GM15510 (cell line): ENCODE results near the gene ITGB3.

Experiments
- POLR2A ChIP-seq: IDR thresholded peaks from 3 replicates; pipeline ENCODE4 v1.6.1; 2011; ENCODE audit warnings: borderline replicate concordance; ENCODE audit not compliant: insufficient read length; ENCODE audit errors: extremely low read depth

Gene ITGB3

DNA sequence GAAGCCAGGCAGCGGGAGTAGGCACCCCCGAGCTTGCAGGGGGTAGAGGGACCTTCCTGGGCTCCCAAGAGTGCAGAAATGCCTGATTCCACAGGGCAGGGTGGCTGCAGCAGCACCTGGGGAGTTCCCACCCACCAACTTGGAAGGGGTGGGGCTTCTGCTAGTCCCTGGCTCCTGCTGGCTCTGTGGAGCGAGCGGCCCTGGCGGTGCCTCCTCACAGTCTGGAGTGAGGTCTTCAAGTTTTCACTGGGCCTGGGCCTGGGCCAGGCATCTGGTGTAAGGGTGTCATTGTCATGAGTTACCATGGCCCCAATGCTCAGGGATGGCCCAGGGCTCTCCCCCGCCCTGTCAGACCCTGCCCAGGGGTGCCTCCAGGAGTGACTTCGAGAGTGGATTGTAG is 15.8 kb upstream of the ITGB3 start:
- no peak for TF ChIP-seq POLR2A

DNA sequence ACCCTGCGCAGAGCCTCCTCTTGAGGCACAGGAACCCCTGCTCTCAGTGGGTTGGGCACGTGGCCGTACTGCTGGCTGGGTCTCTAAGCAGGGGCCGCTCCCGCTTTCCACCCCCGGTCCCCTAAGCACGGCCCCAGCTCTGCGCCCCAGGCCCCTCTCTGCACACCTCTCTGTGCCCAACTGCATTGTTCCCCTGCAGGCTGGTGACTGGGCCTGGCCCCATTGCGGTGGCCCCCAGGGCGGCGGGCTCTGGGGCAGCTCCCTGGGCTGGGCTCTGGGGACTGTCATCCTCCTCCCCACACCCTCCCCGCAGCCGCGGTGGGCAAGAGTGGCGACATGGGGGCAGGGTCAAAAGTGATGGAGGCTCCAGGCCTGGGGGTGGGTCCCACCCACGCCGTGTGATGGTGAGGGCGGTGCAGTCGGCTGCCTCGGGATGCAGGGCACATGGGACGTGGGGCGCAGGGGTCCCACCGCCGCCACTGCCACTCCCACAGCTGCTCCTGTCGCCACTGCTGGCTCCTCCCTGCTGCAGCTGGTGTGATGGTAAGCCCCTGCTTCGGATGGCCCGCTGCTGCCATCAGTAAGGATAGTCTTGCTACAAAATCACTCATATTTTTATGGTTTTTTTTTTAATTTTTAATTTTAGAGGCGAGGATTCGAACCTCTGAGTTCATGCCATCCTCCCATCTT is 15.2 kb upstream of the ITGB3 start:
- TF ChIP-seq POLR2A, result no peak

DNA sequence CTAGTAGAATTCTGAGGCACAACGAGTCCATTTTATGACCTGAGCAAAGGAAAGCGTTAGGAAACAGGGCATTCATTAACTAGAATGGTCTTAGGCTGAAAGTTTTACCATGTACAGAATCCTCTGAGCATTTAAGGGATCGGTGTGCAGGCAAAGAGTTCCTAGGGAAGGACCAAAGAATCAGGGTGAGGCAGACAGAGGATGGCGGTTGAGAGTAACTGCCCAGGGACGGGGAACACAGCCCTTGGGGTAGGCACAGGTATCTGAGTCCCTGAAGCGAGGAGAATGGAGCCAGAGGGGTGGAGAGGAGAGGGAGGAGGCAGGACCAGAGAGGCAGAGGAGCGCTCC is 14.0 kb upstream of the ITGB3 start:
- no peak for TF ChIP-seq POLR2A

DNA sequence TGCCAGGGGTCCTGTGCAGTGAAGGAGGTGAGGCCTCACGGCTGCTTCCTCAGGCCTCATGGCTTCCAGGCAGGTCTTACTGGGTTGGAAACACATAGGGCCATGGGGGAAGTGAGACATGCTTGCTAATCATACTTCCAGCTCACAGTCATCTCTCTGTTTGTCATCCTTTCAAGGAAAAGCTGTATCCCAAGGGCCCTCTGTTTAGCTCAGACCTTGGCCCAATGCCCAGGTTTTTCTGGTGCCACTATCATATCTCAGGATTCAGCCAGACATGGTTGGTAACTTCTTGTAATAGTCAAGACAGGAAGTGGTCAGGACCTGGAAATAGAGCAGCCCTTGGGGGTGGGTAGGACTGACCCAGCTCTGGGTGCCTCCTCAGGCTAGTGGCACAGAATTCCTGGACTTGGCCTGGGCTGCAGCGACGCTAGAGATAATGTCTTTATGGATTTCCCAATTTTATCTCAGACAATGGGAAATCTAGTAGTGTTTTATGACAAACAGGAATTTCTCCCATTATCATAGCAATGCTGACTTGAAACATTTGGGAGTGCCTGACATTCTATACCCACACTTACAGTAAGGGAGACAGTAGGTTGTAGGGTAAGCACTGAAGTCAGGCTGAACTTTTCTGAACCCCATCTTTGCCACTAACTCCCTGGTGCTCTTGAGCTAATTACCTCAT is 13.5 kb upstream of the ITGB3 start:
- TF ChIP-seq POLR2A, result no peak

DNA sequence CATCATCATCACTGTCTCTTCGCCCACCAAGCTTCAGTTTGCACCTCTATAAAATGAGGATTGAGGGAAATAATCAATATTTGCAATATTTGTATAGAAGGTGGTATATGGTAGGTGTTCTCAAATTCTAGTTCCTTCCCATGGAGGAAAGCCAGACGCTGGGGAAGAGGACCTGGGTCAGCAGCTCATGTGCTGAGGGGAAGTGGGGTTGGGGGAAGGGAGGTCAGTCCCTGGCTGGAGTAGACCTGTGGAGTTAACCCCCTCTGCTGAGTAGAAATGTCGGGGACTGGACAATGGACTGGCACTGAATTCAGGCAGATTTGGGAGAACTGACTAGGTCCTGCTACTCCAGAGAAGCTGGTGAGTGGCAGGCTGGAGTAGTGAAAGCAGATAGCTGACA is 12.8 kb upstream of the ITGB3 start:
- no peak for TF ChIP-seq POLR2A

DNA sequence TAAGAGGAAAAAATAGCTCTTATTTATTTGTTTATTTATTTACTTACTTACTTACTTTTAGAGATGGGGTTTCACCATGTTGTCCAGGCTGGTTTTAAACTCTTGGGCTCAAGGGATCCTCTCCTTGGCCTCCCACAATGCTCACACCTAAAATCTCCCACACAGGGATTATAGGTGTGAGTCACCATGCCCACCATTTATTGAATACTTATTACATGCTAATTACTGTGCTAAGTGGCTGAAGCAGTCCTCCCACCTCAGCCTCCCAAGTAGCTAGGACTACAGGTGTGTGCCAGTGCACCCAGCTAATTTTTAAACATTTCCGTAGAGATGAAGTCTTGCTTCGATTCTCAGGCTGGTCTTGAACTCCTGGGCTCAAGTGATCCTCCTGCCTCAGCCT is 11.0 kb upstream of the ITGB3 start:
- no peak for TF ChIP-seq POLR2A

DNA sequence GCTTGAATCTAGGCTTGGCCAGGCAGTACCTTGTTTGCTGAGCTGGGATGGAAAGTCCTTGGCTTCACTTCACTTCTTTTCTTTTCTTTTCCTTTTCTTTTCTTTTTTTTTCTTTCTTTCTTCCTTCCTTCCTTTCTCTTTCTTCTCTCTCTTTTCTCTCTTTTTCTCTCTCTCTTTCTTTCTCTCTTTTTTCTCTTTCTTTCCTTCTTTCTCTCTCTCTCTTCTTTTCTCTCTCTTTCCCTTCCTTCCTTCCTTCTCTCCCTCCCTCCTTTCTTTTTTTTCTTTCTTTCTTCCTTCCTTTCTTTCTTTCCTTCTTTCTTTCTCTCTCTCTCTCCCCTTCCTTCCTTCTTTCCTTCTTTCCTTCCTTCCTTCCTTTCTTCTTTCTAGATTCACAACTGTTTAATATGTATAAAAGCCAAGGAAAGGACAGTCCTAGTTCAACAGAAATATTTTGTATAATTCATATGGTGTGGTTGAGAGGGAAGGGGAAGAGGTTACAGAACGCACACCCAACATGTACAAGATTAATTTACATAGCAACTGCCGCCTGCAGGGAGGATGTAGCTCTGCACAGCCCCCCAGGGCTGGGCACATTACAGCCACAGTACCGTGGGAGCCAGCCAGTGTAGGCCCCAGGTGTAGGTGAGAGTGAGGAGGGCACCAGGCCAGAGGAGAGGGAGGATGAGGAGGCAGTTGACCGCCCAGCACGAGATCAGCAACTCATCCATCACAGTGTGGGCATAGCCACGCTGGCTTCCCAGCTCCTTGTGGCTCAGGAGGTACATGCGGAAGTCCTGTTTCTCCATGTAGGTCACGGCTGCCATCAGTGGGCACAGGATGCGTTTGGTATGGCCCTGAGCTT is 9.7 kb upstream of the ITGB3 start:
- no peak for TF ChIP-seq POLR2A

DNA sequence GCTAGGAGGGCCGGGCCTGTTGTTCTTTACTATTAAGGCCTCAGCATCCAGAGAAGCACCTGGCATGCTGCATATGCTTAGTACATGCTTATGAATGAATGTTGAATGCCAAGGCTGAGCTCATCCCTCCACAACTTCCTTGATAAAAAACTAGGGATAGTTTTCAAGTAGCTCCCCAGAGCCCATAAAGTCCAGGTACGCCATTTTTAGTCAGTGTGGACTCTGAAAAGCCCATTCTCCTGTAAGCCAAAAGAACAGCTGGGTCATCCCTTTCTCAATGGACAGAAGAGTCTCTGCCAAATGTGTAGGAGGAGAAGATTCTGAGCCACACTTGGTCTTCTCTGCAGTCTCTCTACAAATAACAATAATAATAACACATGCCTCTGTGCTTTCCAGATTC is 8.9 kb upstream of the ITGB3 start:
- TF ChIP-seq POLR2A, result no peak

DNA sequence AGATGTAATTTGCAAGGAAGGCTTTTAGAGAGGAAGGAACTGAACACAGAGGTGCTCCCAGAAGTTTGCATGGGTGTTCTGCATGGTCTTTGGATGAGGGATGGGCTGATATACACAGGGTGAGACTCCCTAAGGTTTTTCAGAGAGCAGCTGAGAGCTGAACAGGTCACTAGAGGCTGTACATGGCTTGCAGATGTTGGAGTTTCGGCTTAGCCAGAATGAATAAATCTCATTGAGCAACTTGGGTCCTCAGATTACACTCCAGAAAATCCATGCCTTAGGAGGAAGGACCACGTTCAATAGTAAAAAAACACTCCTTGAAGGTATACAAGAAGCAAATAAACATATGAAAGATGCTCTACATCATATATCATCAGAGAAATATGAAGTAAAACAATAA is 7.5 kb upstream of the ITGB3 start:
- no peak for TF ChIP-seq POLR2A

DNA sequence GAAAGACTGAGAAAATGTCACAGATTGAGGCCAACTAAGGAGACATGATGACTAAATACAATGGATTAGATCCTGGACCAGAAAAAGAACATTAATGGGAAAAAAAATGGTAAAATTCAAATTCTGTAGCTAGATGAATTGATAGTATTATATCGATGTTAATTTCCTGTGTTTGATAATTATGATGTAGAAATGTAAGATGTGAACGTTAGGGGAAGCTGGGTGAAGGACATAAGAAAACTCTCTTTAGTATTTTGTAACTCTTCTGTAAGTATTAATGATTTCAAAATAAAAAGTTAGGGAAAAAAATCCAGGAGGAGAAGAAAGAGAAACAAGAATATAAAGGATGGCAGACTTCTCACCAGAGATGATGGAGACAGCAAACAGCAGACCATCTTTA is 2.8 kb upstream of the ITGB3 start:
- no peak for TF ChIP-seq POLR2A

DNA sequence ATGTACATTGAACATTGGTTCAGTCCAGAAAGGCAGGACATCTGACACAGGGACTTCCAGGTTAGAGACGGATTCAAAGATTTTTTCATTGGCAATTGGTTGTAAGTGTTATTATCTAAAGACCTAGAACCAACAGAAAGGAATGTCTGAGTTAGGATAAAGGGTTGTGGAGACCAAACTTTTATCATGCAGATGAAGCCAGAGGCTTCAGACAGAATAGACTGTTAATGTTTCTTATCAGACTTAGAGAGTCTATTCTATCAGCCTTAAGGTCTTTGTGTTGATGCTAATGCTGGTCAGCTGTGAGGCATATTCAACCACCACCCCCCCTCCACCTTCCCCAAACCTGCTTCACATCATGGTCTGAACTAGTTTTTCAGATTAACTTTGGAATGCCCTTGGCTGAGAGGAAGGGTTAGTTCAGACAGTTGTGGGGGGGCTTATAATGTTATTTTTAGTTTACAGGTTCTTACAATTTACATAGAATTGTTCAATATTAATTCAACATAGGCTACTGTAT is 2.1 kb upstream of the ITGB3 start:
- TF ChIP-seq POLR2A, result no peak

DNA sequence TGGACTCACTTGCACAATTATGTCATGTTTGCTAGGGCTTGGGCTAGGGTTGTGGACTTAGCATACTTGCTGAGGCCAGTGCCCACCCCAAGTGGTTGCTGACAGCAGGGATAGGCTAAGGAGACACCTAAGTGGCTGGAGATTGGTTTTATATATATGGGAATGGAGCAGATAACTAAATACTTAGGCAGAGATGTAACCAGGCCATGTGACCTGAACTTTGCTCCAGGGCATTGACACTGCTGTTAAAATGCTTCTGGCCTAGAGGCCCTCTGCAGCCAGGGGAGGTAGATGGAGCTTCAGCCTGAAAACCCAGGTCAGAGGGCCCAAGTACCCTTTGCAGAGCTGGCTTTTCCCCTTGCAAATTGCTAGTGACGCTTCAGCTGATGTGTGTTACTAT is 1.4 kb upstream of the ITGB3 start:
- no peak for TF ChIP-seq POLR2A

DNA sequence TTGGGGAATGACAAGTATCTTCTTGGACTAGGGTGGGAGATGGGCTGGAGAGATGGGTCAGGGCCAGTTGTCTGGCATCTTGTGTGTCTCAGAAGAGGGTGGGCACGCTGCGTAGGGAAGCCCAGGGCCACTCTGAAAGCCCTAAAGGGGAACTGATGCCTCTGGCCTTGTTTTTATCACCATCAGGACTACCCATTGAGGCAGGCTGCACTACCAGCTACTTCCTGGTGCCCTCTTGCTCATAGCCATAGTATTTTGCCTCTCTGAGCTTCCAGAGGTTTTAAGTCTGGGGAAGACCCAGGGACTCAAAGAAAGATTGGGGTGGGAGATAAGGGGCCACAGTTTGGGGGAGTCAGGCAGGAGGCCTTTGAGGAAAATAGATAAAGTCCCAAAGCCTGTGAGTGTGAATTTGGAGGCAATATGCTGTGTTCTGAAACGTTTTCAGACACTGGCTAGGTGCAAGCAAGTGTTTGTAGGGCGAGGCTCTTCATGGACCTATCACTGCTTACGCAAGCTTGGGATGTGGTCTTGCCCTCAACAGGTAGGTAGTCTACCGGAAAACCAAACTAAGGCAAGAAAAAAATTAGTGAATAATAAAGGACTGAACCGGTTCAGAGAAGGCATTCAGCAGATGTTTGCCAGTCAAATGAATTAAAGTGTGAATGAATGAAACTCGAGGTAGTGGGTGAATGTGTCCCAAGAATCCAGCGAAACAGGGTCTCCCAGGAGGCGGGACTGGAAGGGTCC is 688 bp upstream of the ITGB3 start:
- no peak for TF ChIP-seq POLR2A

DNA sequence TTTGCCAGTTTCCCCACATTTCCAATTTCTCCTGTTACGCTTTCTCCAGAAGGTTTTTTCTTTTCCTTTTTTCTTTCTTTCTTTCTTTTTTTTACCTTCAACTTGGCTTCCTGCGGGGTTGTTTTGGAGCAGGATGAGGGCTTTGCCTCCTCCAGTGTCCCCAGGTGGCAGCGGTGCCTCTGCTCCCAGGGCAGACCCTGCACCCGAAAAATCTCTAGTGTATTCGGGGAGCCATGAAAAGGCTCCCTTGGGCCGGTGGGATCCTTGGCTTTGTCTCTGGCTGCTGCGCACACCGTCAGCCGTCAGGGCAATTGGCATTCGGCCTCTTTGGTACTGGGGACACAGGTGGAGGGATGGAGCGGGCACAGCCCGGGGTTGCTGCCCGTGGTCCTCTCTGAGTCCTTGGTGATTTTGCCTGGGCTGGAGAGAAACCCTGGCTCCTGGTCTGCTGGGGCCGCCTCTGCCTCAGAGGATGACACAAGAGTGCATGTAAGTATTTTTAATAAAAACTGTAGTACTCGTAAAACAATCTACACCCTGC is 846 bp downstream of the ITGB3 start:
- no peak for TF ChIP-seq POLR2A
